Ectodermal cell (in vitro differentiated cells): ENCODE measurements around the gene ABCG8.

Experiments used
- H3K27ac ChIP-seq: 2 replicates; pipeline ENCODE4 v1.7.0; 2013; ENCODE audit warnings: mild to moderate bottlenecking, low read depth, low read length; ENCODE audit not compliant: insufficient read depth, poor library complexity, severe bottlenecking
- H3K27me3 ChIP-seq: 2 replicates; pipeline ENCODE4 v1.7.0; 2013; ENCODE audit warnings: mild to moderate bottlenecking, low read length; ENCODE audit not compliant: insufficient read depth, control insufficient read depth, poor library complexity, severe bottlenecking
- H3K36me3 ChIP-seq: one replicate; pipeline ENCODE4 v1.7.0; 2013; ENCODE audit warnings: low read length; ENCODE audit not compliant: control insufficient read depth, insufficient read depth
- H3K4me1 ChIP-seq: one replicate; pipeline ENCODE4 v1.7.0; 2013; ENCODE audit warnings: low read length; ENCODE audit not compliant: control insufficient read depth, insufficient read depth
- H3K4me3 ChIP-seq: 2 replicates; pipeline ENCODE4 v1.7.0; 2013; ENCODE audit warnings: low read depth, low read length, control low read depth; ENCODE audit not compliant: insufficient read depth
- H3K9me3 ChIP-seq: 2 replicates; pipeline ENCODE4 v1.7.0; 2013; ENCODE audit warnings: mild to moderate bottlenecking, low read length, moderate library complexity; ENCODE audit not compliant: control insufficient read depth
- WGBS, 2 experiments: methylation state at CpG; one replicate each; pipeline ENCODE4 v1.1.7; 2013; ENCODE audit warnings: missing lambda C conversion rate in 2 of 2; 5-methylcytosine and 5-hydroxymethylcytosine counted together

Gene ABCG8

GRCh38 chr2:43841949-43842865 is 3.4 kb downstream of the ABCG8 start:
- H3K4me3 ChIP-seq = no peak overlapping the region
- no peaks in the 10 kb centered on the region for H3K9me3 ChIP-seq
- no peaks in the 10 kb centered on the region for H3K27me3 ChIP-seq
- WGBS, 2 experiments = 92 to 95% methylated on average over 13 to 14 of the region's 14 CpGs
- H3K27ac ChIP-seq = no peak overlapping the region
- H3K4me1 ChIP-seq = no peaks in the 10 kb centered on the region
- no peaks in the 10 kb centered on the region for H3K36me3 ChIP-seq

GRCh38 chr2:43842866-43843226 is 4.1 kb downstream of the ABCG8 start:
- Histone ChIP-seq H3K4me3 (no peak overlapping the region), H3K36me3 (no peaks in the 10 kb centered on the region), H3K27ac (no peak overlapping the region), H3K9me3 (no peaks in the 10 kb centered on the region), H3K4me1 (no peaks in the 10 kb centered on the region), H3K27me3 (no peaks in the 10 kb centered on the region)
- 90 to 91% methylated on average over 9 of the region's 9 CpGs for WGBS, 2 experiments

- Histone ChIP-seq H3K4me1 (no peaks in the 10 kb centered on the region), H3K27ac (no peak overlapping the region), H3K4me3 (no peak overlapping the region), H3K9me3 (no peaks in the 10 kb centered on the region), H3K27me3 (no peaks in the 10 kb centered on the region), H3K36me3 (no peaks in the 10 kb centered on the region)
- 100% methylated on average over 1 of the region's 1 CpG; no CpG with 5 or more reads in 1 of the 2 experiments for WGBS, 2 experiments
Observed at GRCh38 chr2:43845181-43845580, 6.4 kb downstream of the ABCG8 start.

GRCh38 chr2:43846140-43846793 is 7.5 kb downstream of the ABCG8 start:
- Histone ChIP-seq H3K9me3 (no peaks in the 10 kb centered on the region), H3K36me3 (no peaks in the 10 kb centered on the region), H3K27me3 (no peaks in the 10 kb centered on the region), H3K4me3 (no peak overlapping the region), H3K4me1 (no peaks in the 10 kb centered on the region), H3K27ac (no peak overlapping the region)
- WGBS, 2 experiments = 93 to 94% methylated on average over 5 of the region's 5 CpGs

- Histone ChIP-seq H3K27me3 (no peaks in the 10 kb centered on the region), H3K9me3 (no peaks in the 10 kb centered on the region), H3K27ac (no peak overlapping the region), H3K4me3 (no peak overlapping the region), H3K36me3 (no peaks in the 10 kb centered on the region), H3K4me1 (no peaks in the 10 kb centered on the region)
- 93 to 95% methylated on average over 1 of the region's 1 CpG for WGBS, 2 experiments
Observed at GRCh38 chr2:43848214-43848613, 9.4 kb downstream of the ABCG8 start.

- Histone ChIP-seq H3K4me1 (no peaks in the 10 kb centered on the region), H3K27ac (no peak overlapping the region), H3K9me3 (no peaks in the 10 kb centered on the region), H3K36me3 (no peaks in the 10 kb centered on the region), H3K4me3 (no peak overlapping the region), H3K27me3 (no peaks in the 10 kb centered on the region)
- WGBS, 2 experiments = 93 to 96% methylated on average over 20 of the region's 20 CpGs
Observed at GRCh38 chr2:43851011-43851980, 12.5 kb downstream of the ABCG8 start.

GRCh38 chr2:43852196-43852730 is 13.5 kb downstream of the ABCG8 start:
- no peaks in the 10 kb centered on the region for H3K4me1 ChIP-seq
- no peak overlapping the region for H3K4me3 ChIP-seq
- no peaks in the 10 kb centered on the region for H3K36me3 ChIP-seq
- no peak overlapping the region for H3K27ac ChIP-seq
- H3K9me3 ChIP-seq = no peaks in the 10 kb centered on the region
- 93 to 94% methylated on average over 21 of the region's 21 CpGs for WGBS, 2 experiments
- H3K27me3 ChIP-seq = no peaks in the 10 kb centered on the region

- no peaks in the 10 kb centered on the region for H3K36me3 ChIP-seq
- no peaks in the 10 kb centered on the region for H3K4me1 ChIP-seq
- H3K9me3 ChIP-seq = no peaks in the 10 kb centered on the region
- no peaks in the 10 kb centered on the region for H3K27me3 ChIP-seq
- no peak overlapping the region for H3K4me3 ChIP-seq
- no peak overlapping the region for H3K27ac ChIP-seq
- 89 to 92% methylated on average over 10 of the region's 10 CpGs for WGBS, 2 experiments
Observed at GRCh38 chr2:43853141-43854081, 14.6 kb downstream of the ABCG8 start.

- H3K9me3 ChIP-seq = no peaks in the 10 kb centered on the region
- H3K4me3 ChIP-seq = no peak overlapping the region
- H3K36me3 ChIP-seq = no peaks in the 10 kb centered on the region
- H3K27ac ChIP-seq = no peak overlapping the region
- H3K4me1 ChIP-seq = no peaks in the 10 kb centered on the region
- 89 to 91% methylated on average over 3 of the region's 3 CpGs for WGBS, 2 experiments
- peaks cover 7% of the 10 kb centered on the region for H3K27me3 ChIP-seq
Observed at GRCh38 chr2:43854671-43855070, 15.9 kb downstream of the ABCG8 start.
